DMS153 (cell line): ENCODE measurements around the gene GZMH.
"Not testable (repeated sequence)": the region's sequence is repeated elsewhere in the genome, so short reads cannot be mapped to it uniquely, and the experiment has no call there.

Experiments used
- DNase-seq: peaks from one replicate; lab custom pipeline; 2025; lab: John Stamatoyannopoulos, UW

The GZMH gene

GRCh38 chr14:24609655-24610344 is at the start of gene GZMH:
GZMH (minus strand) TSS chr14:24609685; CDS start chr14:24609613, 72 bp downstream.
- no peak for DNase-seq

- DNase-seq: not testable (repeated sequence)
These were observed 38.9 kb upstream of the GZMH start for GRCh38 chr14:24648361-24648760.

GRCh38 chr14:24639905-24640304 is 30.4 kb upstream of the GZMH start:
- DNase-seq: no peak

GRCh38 chr14:24639270-24639669 is 29.8 kb upstream of the GZMH start:
- DNase-seq: no peak

- DNase-seq: no peak
These were observed 24.7 kb upstream of the GZMH start, which contains the start of gene GZMB for GRCh38 chr14:24634158-24634557. GZMB (minus strand) TSS chr14:24634190; CDS start chr14:24634160, 30 bp downstream.

- DNase-seq: no peak
These were observed 23.9 kb upstream of the GZMH start for GRCh38 chr14:24633353-24633752.

GRCh38 chr14:24632761-24633160 is 23.3 kb upstream of the GZMH start:
- DNase-seq: no peak

- no peak for DNase-seq
These were observed 22.9 kb upstream of the GZMH start for GRCh38 chr14:24632336-24632735.

GRCh38 chr14:24631749-24632335 is 22.4 kb upstream of the GZMH start:
- DNase-seq: no peak

- DNase-seq: peak; percentile 75
These were observed 21.5 kb upstream of the GZMH start for GRCh38 chr14:24630872-24631477.

- no peak for DNase-seq
These were observed 20.8 kb upstream of the GZMH start for GRCh38 chr14:24630087-24630871.

GRCh38 chr14:24629521-24629920 is 20.0 kb upstream of the GZMH start:
- no peak for DNase-seq

GRCh38 chr14:24613747-24614146 is 4.3 kb upstream of the GZMH start:
- no peak for DNase-seq

- no peak for DNase-seq
These were observed 3.8 kb upstream of the GZMH start for GRCh38 chr14:24613241-24613640.

- DNase-seq: peak; percentile 52
These were observed 2.7 kb upstream of the GZMH start for GRCh38 chr14:24612196-24612595.

- DNase-seq: no peak
These were observed 1.6 kb downstream of the GZMH start for GRCh38 chr14:24607635-24608514.

GRCh38 chr14:24607081-24607480 is 2.4 kb downstream of the GZMH start:
- no peak for DNase-seq

- DNase-seq: no peak
These were observed 3.2 kb downstream of the GZMH start for GRCh38 chr14:24606297-24606696.

GRCh38 chr14:24605435-24606190 is 3.9 kb downstream of the GZMH start:
- DNase-seq: no peak

GRCh38 chr14:24597403-24597802 is 12.1 kb downstream of the GZMH start:
- DNase-seq: no peak
